ENCODE data around the gene KIF2C.

DNA sequence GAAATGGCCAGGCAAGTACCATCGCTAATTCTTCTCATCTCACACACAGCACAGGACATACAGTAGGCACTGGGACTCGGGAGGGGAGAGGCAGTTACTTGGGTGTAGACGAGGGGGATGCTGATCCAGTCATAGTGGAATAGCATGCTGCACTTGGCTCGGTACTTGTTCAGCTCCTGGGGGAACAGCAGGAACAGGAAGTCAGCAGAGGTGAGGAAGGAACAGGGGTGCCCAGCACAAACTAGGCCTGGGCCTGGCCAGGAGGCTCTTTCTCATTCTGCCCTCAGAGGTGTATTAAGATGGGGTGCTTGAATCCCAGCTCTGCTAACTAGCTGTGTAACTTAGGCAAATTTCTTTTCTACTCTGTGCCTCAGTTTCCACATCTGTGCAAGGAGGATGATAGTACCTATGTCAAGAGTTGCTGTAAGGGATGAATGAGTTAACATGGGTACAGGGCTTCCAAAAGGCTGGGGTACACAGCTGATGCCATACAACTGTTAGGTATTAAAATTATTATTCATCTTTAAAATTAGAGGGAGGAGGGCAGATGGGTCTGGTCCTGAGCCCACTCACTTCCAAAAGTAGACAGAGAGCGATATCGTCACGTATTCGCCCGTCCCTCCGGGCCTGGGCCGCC, 46.0 kb downstream of the KIF2C start:
- no peak for TF ChIP-seq RAD21 (IDR thresholded peaks at IDR 0.05; ENCODE audit: low read depth)
- no peak for TF ChIP-seq EGR1 (IDR thresholded peaks at IDR 0.05)
- TF ChIP-seq, protein P1, sequence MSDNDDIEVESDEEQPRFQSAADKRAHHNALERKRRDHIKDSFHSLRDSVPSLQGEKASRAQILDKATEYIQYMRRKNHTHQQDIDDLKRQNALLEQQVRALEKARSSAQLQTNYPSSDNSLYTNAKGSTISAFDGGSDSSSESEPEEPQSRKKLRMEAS (IDR thresholded peaks at IDR 0.05) = no peak
- TF ChIP-seq NFIC (IDR thresholded peaks at IDR 0.05) = no peak
- TF ChIP-seq EP300 (IDR thresholded peaks at IDR 0.05; ENCODE audit: borderline replicate concordance) = no peak
- TF ChIP-seq YY1 (IDR thresholded peaks at IDR 0.05; ENCODE audit: low read depth) = no peak
- TF ChIP-seq, protein P2, sequence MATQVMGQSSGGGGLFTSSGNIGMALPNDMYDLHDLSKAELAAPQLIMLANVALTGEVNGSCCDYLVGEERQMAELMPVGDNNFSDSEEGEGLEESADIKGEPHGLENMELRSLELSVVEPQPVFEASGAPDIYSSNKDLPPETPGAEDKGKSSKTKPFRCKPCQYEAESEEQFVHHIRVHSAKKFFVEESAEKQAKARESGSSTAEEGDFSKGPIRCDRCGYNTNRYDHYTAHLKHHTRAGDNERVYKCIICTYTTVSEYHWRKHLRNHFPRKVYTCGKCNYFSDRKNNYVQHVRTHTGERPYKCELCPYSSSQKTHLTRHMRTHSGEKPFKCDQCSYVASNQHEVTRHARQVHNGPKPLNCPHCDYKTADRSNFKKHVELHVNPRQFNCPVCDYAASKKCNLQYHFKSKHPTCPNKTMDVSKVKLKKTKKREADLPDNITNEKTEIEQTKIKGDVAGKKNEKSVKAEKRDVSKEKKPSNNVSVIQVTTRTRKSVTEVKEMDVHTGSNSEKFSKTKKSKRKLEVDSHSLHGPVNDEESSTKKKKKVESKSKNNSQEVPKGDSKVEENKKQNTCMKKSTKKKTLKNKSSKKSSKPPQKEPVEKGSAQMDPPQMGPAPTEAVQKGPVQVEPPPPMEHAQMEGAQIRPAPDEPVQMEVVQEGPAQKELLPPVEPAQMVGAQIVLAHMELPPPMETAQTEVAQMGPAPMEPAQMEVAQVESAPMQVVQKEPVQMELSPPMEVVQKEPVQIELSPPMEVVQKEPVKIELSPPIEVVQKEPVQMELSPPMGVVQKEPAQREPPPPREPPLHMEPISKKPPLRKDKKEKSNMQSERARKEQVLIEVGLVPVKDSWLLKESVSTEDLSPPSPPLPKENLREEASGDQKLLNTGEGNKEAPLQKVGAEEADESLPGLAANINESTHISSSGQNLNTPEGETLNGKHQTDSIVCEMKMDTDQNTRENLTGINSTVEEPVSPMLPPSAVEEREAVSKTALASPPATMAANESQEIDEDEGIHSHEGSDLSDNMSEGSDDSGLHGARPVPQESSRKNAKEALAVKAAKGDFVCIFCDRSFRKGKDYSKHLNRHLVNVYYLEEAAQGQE (IDR thresholded peaks at IDR 0.05; ENCODE audit: low read depth) = no peak
- TF ChIP-seq TEAD4 (IDR thresholded peaks at IDR 0.05) = no peak
- no peak for TF ChIP-seq CREB1 (IDR thresholded peaks at IDR 0.05; ENCODE audit: low read depth)
- TF ChIP-seq CEBPB (IDR thresholded peaks at IDR 0.05) = no peak
